ENCODE results near the gene ARTN.
A peak's percentile ranks its signal among the peaks of the same experiment; 100 is the strongest.

Gene ARTN

DNA sequence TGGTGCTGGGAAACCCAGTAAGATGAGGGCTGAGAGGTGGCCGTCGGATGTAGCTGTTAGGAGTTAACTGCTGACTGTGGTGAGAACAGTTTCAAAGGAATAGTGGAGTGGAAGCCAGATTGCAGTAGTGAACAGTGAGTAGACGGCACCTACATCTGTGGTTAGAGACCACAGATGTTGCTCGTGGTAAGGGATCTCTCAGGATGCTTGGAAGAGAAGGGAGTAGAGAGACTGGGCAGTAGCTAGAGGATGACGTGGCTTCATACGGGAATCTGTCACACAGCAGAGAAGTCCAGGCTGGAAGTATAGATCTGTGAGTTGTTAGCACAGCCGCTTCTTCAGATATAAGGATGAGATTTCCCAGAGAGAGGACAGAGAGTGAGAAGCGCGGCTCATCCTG lies 7.8 kb upstream of the ARTN start:
- DNase-seq, result no peak

DNA sequence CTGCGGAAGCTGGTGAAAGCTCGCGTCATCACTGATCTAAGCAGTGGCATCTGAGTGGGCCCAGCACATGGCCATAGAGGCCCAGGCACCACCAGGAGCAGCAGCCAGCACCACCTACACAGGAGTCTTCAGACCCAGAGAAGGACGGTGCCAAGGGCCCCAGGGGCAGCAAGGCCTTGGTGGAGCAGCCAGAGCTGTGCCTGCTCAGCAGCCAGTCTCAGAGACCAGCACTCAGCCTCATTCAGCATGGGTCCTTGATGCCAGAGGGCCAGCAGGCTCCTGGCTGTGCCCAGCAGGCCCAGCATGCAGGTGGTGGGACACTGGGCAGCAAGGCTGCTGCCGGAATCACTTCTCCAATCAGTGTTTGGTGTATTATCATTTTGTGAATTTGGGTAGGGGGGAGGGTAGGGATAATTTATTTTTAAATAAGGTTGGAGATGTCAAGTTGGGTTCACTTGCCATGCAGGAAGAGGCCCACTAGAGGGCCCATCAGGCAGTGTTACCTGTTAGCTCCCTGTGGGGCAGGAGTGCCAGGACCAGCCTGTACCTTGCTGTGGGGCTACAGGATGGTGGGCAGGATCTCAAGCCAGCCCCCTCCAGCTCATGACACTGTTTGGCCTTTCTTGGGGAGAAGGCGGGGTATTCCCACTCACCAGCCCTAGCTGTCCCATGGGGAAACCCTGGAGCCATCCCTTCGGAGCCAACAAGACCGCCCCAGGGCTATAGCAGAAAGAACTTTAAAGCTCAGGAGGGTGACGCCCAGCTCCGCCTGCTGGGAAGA lies 3.2 kb upstream of the ARTN start:
- no peak for DNase-seq

DNA sequence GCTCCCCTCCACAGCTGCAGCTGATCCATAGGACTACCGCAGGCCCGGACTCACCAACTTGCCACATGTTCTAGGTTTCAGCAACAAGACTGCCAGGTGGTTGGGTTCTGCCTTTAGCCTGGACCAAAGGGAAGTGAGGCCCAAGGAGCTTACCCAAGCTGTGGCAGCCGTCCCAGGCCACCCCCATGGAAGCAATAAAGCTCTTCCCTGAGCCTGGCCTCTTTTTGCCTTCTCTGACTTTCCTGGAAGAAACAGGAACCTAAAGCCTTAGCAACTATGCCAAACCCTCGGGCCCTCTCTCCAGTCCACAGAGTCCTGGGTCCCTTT lies 2.7 kb upstream of the ARTN start:
- no peak for DNase-seq

DNA sequence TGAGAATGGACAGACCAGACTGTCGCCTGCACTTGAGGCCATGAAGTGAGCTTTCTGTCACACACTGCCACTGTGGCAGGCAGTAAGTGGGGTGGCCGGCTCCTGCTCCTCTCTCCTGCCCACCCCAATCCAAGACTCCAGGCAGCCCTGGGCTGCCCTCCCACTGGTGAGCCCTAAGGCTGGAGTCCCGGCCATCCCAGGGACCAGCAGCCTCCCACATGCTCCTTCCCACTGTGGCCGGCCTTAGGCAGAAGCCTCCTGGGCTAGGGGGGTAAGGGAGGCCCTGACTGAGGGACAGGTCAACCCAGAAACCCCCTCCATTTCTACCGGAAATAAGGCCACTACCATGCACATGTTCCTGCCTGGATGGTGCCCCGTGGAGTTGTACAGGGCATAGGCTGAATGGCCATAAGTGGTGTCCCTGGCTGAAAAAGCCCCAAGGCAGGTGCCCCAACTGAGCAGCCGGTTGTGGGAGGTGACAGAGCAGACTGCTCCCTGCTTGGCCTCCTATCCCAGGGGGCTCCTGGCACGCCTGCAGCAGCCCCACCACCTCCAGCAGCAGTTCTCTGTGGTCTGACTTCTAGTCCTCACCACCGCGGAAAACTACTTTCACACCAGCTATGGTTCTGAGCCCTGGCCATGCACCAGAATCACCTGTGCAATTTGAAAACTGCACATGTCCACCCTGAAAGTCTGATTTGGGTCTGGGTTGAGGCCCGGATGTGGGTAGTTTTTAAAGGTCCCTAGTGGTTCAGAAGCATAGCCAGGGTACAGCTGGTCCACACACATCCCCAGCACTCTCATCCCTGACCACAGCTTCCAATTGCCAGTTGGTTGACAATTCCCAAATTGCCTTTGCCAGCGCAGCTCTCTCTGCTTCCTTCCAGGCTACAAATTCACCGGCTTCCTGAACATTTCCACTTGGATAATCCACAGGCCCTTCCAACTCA lies 1.6 kb upstream of the ARTN start:
- DNase-seq, result no peak

DNA sequence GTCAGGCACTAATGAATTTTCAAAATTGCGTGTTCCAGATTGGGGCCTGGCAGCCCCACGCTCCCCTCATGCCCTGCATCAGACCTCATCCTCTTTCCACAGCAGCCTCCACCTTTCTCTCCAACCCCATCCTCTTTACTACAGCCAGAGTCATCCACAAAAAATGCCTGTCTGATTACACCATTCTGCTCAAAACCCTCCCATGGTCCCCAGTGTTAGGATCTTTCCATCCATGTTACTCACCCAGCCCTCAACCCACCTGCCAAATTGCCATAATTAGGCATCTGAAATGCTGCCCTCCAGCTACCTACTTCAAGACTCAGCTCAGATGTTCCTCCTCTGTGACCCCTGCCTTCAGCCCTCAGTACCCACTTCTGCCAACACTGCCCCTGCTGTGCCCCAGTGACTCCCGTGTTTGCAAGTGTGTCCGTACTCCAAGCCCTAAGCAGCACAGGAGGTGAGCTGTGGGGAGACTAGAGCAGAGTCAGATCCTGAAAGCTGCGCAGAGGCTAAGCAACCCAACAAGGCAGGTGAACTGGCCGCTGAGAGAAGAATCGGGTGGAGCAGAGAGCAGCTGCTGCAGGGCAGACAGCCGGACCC lies 715 bp upstream of the ARTN start:
- no peak for DNase-seq

DNA sequence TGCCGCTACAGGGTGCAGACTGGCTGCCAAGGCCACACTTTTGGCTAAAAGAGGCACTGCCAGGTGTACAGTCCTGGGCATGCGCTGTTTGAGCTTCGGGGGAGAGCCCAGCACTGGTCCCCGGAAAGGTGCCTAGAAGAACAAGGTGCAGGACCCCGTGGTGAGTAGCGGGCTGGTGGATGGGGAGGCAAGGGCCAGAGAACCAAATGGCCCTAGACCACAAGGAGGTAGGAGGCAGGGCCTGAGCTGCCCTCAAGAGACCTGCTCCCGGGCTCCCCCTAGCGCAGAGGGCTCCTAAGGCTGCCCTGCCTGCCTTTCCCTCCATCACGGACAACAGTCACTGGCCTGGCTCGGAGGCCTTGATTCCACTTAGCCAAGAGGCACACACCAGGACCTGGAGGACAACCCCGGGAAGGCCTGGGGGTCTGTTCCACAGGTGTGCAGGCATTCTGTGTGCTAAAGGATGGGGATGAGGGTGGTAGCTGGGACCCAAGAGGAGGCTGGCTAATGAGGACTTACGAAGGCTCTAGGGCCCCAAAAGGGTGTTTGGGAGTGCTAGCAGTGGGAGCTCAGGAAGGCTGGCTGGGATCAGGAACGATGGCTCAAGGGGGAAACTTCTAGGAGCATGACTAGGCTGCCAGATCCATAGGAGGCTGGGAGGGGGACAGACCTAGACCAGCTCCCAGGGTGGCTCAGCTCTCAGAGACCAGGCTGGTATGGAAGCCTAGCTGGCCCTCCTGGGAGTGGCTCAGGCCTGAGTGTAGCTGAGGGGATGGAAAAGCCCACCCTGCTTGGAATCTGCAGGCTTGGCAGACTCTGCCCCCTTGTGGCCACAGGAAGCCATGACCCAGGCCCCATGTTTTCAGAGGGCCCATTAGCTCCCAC lies 742 bp downstream of the ARTN start:
- peak; percentile 34 for DNase-seq

DNA sequence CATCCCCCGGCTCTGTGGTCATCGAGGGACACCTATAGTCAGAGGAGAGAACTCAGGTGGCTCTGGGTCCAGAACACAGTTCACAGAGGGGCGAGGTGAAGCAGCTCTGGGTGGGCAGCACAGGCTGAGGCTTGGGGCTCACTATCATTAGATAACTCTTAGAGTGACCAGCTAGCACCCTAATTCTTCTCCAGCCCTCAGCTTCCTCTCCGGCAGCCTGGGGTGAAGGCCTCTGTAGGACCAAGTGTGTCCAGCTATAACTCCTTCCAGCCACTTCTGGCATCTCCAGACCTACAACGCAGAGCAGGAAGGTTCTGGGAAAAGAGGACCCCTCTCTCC lies 1.4 kb downstream of the ARTN start:
- DNase-seq, result no peak

DNA sequence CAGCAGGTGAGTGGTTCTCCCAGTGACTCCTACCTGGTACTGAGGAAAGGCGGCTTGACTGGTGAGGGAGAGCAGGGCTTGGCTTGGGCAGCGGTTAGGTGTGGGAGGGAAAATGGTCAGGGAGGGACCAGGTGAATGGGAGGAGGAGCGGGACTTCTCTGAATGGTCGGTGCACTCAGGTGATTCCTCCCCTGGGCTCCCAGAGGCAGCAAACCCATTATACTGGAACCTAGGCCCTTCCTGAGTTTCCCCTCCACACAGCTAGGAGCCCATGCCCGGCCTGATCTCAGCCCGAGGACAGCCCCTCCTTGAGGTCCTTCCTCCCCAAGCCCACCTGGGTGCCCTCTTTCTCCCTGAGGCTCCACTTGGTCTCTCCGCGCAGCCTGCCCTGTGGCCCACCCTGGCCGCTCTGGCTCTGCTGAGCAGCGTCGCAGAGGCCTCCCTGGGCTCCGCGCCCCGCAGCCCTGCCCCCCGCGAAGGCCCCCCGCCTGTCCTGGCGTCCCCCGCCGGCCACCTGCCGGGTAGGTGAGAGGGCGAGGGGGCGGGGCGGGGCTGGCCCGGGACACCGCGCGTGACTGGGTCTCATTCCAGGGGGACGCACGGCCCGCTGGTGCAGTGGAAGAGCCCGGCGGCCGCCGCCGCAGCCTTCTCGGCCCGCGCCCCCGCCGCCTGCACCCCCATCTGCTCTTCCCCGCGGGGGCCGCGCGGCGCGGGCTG lies 2.3 kb downstream of the ARTN start:
- DNase-seq, result no peak

DNA sequence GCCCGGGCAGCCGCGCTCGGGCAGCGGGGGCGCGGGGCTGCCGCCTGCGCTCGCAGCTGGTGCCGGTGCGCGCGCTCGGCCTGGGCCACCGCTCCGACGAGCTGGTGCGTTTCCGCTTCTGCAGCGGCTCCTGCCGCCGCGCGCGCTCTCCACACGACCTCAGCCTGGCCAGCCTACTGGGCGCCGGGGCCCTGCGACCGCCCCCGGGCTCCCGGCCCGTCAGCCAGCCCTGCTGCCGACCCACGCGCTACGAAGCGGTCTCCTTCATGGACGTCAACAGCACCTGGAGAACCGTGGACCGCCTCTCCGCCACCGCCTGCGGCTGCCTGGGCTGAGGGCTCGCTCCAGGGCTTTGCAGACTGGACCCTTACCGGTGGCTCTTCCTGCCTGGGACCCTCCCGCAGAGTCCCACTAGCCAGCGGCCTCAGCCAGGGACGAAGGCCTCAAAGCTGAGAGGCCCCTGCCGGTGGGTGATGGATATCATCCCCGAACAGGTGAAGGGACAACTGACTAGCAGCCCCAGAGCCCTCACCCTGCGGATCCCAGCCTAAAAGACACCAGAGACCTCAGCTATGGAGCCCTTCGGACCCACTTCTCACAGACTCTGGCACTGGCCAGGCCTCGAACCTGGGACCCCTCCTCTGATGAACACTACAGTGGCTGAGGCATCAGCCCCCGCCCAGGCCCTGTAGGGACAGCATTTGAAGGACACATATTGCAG lies 3.0 kb downstream of the ARTN start:
- DNase-seq, result no peak

DNA sequence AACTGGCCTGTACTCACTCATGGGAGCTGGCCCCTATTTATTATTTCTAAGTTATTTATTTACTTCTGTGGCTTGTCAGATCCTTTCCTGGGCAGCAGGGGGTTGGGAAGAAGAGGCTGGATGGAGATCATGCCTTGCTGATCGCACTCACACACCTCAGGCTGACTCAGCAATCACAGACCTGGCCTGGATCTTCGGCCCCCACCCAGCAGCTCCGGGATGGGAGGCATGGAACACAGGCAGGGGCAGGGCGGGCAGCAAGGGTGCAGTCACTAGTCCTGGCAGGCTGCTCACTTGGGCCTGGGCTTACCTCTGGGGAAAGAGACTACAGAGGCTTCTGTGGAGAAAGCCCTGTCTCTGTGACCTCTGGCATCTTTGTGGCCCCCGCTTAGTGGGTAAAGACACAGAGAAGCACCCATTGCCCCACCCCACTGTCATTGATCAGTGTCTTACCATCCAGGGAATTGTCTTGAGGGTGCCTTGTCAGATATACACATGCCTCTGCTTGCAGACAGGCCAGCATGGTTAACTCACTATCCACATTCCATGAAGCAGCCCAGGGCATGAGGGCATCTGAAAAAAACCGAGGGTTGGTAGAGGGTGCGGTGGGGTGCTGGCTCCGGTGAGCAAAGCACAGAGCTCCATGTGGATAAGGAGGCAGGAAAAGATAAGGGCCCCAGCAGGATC lies 3.7 kb downstream of the ARTN start:
- no peak for DNase-seq

DNA sequence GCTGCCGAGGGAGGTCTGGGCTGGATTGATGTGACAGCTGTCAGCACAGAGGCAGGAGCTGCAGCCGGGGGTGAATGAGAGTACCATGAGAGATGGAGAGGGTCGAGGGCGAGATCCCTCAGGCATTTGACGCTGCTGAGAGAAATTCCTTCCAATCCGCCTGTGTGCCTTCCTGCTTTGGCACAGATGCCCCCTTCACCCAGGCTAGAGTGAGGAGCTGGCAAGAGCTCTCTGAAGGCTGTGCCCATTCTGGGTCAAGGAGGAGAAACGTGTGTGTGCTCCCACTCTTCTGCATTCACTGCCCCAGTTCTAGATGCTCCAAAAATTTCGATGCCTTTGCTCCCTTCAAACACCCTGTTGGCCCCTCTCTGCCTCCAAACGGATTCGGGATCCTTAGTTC lies 4.8 kb downstream of the ARTN start:
- no peak for DNase-seq

DNA sequence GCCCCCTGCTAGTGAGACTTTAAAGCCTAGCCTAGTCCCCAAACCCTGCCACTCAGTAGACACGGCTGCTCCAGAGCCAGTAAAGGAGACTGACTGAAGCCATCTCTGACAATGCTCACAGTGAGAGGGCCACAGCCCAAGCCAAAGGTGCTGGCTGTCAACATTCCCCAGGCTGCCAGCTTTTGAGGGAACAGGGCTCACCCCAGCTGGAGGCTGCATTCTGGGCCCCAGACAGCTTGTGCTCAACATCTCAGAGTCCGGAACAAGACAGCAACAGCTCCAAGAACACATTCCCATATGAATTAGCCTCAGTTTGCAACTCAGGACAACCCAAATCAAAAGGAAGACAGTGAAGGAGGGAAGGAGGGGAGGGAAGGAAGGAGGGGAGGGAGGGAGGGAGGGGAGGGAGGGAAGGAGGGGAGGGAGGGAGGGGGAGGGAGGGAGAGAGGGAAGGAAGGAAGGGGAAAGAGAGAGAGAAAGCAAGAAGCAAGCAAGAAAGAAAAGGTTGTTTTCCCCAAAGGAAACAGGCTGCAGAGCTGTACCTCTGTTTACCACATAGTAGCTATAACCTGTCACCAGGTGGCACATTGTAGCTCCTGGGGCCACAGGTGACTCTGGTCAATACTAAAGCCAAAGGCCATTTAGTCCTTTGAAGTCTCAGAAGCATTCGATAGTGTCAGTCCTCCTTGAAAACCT lies 5.4 kb downstream of the ARTN start:
- DNase-seq, result no peak

DNA sequence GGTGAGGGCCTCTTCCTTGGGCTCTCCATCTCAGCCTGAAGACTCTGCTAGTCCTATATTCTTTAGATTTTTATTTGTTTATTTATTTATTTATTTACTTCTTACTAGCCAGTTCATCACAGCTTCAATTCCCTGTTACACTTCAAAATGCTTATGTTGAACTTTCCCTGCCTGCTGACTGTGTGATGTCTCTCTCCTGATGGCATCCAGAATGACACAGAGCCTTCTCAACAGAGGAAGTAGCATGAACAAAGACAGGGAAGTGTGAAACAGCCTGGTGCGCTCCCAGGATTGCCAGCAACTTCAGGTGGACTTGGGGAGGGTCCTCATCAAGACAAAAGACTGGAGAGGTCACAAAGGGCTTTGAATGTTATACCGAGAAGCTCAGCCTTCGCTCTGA lies 8.8 kb downstream of the ARTN start:
- DNase-seq, result no peak

DNA sequence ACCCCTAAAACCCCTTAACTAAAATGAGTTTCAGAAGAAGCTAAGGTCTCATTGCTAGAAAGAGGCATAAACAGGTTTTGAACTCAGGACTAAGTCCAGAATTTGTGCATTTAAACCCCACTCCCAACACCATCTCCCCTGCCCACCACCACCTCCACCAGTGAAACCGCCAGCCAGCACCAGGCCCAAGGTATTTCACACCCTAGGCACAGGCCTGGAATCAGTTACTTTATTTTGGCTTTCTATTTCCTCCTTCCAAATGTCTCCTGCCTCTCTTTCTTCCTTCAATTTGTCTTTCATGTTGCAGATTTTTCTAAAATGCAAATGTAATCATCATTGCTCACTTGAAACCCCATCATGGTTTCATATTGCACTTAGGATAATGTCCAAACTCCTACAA lies 11.3 kb downstream of the ARTN start:
- no peak for DNase-seq

DNA sequence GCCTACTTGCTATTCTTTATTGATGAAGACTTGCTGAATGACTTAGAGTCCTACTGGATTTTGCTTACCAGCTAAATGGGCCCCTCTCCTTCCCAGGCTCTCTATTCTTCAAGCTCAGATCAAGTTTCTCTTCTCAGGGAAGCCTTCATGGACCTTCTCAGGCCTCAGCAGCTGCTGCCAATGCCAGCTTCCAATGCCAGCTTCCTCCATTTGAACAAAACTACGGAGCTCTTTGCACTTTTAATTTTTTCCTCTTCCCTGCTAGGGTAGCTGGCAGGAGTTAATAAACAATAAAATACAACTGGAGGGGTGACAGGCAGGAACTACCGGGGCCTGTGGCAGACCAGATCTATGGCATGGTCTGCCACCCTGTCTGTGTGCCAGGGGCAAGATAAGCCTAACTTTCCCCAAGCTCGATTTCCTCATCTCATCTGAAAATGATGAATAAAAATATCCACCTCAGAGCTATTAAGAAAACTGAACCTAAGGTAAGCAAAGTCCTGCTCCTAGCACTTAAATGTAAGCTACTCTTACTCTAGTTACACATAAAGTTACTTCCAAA lies 12.2 kb downstream of the ARTN start:
- DNase-seq, result no peak

DNA sequence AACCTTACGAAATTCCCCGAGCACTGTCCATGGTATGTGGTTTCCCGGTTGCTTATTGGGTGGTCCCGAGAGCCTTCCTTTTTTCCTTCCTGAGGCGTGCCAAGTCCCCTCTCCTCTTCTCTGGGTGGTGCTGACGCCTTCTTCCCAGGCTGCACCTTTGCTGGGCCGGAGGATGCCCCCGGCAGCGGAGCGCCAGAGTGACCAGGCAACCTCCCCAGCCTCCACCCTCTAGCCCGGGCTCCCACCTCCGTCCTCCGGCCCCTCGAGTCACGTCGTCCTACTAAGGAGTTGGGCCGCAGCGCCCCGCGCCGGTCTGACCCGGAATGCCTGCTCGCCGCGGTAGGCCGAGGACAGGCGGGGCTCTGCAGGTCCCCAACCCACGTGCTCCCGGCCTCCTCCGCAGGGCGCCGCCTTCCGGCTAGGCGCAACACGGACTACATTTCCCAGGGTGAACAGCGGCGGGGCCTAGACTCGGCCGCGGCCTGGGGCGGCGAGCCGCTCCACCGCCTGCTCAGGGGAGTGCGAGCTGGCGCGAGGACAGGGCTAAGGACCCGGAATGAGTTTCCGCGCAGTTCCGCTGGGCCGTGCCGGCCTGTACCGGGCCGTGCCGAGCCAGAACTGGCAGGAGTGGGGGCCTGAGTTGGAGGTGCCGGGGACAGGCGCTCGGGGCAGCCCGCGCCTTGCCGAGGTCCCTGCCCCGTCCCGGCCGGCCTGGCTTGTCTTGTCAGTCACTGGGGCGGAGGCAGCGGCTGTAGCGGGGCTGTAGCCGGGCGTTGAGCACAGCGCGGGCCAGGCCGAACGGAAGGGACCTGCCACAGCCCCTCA lies 12.8 kb downstream of the ARTN start, which contains the start of gene IPO13:
IPO13 (plus strand) TSS at position 715 of the 825 bp plus-strand sequence. CDS start 651 bp downstream, outside the sequence.
- peak; percentile 95 for DNase-seq

DNA sequence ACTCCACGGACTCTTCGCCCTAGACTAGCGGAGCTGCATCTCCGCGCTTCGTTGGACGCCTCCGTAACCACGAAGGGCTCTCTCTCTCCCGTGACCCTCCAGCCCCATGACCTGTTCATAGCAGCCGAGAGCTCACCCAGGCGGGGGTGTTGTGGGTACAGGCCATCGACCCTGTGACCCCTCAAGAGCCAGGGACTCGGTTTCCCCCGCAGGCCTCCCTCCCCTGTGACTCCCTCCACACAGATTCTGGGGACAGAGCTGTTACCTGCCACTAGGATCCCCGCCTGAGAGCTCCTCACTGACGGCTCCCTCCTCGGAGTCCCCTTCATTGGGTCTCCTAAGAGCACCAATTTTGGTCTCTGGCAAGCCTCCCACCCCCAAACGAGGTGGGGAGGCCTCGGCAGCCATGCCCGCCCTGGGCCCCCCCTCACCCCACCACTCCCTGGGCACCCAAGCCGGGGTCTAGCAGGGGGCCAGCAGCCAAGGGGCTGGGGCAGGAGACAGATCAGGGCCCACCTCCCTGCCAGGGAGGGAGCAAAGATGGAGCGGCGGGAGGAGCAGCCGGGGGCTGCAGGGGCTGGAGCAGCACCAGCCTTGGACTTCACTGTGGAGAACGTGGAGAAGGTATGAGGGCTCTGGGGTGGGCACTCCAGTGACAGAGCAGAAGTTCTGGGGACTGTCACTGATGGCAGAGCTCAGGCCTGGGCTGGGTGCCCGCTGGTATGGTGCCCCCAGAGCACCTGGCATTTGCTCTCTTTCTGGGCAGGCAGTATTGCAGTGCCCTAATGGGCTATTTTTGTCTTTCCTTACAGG lies 13.7 kb downstream of the ARTN start:
- DNase-seq, result no peak

DNA sequence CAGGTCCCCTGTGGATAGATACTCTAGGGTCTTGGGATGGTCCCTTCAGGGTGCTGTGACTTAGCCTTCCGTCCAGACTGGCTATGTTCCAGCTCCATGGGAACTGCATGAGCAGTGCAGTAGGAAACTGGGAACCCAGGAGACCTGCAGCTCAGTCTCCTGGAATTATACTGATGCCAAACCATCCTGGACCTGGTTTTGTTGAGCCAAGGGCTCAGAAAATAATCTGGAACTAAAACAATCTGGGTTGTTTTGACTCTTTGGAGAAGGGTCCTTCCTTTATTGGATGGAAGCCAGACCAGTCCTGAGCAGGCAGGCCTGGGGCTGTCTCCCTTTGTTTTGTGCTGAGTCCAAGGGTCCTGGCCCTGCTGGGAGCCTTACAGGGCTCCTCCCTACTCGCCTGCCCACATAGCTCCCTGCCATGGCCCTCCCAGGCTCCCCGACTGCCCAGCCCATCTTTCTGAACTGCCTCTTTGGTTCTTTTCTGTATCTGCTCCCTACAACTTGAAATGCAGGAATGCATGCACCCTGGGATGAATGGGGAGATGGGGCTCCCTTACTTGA lies 14.4 kb downstream of the ARTN start:
- DNase-seq, result no peak
